HG02852 (cell line): ENCODE results near the gene COQ9.

Experiments used
- ATAC-seq: cut with Tn5 transposase; IDR thresholded peaks from one replicate; pipeline ENCODE4 v1.9.1; 2021; ENCODE audit warnings: mild to moderate bottlenecking, moderate library complexity; ENCODE audit not compliant: unreplicated experiment

COQ9 gene

DNA sequence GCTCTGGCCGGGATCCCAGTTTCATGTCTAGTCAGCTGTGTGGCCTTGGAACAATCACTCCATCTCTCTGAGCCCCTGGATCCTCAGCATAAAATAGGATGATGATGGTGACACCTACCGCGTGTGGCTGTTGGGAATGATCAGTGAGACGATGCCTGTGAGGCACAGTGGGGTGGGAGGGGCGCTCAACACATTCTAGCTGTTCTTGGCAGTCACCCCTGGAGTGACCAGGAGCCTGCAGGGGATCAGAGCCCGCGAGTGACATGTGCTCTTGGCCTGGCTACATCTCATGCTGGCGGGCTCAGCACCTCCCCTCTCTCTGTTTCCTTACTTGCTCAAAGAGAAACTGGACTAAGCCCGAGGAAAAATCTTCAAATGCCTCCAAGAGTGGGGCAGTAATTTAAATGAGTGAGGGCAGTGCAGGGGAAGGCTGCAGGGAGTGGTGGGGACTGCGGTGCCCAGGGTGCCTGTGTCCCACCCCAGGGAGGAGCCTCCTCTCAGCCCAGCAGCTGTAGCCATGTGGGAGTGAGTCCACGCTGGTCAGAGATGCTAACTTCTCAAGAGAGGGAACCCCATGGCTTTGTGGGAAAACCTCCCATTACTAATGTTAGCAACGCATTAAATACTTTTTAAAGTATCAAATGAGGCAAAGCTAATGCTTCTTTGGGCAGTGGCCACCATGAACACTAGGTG, 62.1 kb downstream of the COQ9 start:
- no peak for ATAC-seq

DNA sequence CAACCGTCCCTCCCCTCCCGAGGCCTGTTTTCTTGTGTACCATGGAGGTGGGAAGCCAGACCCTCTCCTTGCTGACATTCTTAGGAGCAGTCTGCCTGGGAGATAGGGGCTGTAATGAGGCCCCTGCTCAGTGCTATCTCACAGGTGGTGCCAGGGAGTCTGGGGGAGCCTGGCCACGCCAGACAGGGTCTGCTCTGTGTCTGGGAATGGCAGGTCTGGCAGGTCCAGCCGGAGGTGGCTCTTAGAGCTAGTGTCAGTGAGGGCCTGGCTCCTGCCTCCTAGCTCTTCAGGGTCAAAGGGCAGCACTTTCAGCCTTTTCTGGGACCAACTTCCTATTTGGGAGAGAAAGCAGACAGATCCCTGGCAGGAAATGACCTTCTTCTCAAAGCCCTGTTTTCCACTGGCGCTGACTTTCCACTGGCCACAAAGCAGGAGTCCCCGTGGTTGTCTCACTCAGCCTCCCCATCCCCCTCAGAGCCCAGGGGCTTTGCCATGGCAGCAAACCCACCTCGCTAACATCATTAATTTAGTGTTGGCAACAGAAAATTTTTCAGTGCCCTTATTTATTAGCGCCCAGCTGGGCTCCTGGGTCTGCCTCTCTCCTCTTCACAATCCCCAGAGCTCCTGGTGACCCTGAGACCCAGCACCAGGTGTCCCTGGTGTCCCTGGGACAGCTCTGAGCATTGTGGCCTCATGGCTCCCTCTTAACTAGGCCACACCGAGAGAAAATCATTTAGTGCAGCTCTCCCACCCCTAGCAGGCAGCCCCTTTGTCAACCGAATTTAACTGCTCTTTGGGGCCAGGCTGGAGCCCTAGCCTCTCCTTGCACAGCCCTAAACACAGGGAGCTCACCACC, 63.0 kb downstream of the COQ9 start:
- ATAC-seq: no peak
